HG02642 (cell line): ENCODE results near the gene PGP.

Experiments
- ATAC-seq: cut with Tn5 transposase; IDR thresholded peaks from one replicate; pipeline ENCODE4 v1.9.1; 2021; ENCODE audit warnings: mild to moderate bottlenecking; ENCODE audit not compliant: unreplicated experiment, poor library complexity

The PGP gene

DNA sequence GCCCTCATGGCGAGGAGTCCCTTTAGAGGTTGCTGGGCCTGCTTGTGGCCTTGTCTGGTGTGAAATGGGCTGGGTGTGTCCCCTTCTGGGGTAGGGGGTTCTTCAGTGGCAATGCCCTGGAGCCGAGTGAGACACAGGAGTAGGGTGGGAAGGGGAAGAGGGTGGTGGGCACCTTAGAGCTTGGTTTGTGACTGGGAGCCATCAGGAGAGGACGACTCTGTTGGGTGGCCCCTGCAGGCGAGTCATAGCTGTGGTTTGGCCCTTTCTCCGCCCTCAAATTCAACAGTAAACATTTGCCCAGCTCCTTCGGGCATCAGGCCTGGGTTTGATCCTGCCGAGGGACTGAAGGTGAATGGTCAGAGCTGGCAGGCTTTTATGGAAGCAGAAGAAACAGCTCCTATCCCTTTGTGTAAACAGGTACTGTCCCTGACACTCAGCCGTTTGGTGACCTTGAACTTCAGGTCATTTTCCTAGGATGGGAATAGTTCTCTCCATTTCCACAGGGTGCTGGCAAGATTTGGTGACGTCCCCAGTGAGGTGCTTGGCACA lies 11.7 kb upstream of the PGP start:
- no peak for ATAC-seq

DNA sequence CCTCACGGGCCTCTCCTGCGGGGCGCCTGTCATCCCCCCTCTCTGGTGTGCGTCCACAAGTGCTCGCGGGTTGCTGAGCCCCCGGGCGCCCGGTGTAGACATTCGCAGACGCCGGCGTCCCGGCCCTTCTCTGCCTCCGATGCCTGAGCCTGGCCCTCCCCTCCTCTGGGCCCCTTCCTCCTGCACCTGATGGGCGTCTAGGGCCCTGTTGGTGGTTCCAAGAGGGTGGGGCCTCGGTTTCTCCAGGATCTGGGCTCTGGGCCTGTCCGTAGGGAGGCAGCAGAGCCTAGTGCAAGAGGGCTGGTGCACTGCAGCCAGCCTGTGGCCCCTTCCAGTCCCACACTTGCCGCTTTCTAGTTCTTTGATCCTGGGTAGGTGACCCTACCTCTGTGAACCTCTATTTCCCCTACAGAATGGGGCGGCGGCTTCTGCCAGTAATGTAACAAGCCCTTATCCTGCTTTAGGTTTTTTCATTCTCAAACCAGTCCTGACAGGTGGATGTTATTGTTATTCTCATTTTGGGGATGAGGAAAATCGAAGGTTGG lies 9.4 kb upstream of the PGP start:
- ATAC-seq = peak; percentile 22

DNA sequence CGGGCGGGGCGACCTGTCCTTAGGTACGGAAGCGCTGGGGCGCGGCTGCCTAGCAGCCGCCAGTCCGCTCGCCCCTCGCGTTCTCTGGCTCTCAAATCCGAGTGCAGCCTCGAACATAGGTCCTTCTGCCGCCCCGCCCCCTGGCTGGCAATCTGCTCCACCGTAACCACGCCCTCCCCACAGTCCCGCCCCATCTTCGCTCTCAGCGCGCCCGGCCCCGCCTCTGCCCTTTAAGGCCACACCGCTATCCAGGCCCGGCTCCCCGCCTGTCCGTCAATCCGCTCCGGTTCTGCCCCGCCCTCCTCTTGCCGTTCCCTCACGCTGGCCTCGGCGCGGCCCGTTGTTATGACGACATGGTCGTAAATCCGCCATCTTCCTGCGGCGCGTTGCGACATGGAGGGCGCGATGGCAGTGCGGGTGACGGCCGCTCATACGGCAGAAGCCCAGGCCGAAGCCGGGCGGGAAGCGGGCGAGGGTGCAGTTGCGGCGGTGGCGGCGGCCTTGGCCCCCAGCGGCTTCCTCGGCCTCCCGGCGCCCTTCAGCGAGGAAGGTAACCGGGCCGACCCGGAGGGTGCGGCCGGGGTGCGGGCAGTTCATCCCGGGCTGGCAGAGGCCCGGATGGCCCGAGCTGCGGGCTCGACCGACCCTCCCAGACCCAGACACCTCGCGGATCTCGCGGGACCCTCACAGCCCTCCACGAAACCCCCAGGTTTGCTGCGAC lies 8.7 kb upstream of the PGP start, which contains the start of gene E4F1:
TSS of gene E4F1 (plus strand) at position 371 of the 721 bp plus-strand sequence. CDS start at position 394, 23 bp downstream.
- ATAC-seq = peak; percentile 95

DNA sequence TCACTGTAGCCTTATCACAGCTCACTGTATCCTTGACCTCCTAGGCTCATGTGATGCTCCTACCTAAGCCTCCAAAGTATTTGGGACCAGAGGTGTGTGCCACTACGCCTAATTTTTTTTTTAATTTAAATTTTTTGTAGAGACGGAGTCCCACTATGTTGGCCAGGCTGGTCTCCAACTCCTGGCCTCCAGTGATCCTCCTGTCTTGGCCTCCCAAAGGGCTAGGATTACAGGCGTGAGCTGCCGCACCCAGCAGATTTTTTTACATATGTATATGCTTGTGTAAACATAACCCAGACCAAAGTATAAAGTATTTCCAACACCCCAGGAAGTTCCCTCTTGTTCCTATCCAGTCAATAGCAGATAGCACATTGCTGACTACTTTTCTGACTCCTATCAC lies 1.7 kb upstream of the PGP start:
- no peak for ATAC-seq

DNA sequence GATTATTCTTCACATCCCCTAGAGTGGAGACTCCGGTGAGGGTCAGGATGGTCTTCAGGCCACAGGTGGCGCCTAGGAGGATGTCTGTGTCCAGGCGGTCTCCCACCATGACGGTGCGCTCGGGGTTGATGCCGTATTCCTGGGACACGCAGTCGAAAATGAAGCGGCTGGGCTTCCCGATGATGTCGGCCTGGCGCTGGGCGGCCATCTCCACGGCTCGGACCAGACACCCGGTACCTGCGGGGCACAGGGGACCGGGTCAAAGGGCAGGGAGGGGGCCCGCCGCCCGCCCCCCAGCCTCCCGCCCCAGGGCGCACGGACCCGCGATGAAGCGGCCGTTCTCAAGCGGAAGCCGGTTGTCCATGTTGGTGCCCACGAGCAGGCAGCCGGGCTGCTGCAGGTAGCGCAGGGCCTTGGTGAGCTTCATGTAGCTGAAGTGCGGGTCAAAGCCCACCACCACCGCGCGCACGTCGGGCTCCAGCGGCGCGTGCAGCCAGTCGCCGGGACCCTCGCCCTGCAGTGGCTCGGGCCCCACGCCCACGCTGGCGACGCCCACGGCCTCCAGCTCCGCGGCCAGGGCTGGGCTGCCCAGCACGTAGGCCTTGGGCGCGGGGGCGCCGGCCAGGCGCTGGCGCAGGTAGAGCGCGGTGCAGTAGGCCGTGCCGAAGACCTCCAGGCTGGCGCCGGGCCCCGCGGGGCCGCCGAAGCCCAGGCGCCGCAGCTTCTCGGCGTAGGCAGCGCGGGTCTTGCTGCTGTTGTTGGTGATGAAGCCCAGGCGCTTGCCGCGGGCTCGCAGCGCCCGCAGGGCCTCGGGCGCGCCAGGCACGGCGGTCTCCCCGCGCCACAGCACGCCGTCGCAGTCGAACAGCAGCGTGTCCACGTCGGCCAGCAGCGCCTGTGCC lies 572 bp downstream of the PGP start:
- ATAC-seq = peak; percentile 4

DNA sequence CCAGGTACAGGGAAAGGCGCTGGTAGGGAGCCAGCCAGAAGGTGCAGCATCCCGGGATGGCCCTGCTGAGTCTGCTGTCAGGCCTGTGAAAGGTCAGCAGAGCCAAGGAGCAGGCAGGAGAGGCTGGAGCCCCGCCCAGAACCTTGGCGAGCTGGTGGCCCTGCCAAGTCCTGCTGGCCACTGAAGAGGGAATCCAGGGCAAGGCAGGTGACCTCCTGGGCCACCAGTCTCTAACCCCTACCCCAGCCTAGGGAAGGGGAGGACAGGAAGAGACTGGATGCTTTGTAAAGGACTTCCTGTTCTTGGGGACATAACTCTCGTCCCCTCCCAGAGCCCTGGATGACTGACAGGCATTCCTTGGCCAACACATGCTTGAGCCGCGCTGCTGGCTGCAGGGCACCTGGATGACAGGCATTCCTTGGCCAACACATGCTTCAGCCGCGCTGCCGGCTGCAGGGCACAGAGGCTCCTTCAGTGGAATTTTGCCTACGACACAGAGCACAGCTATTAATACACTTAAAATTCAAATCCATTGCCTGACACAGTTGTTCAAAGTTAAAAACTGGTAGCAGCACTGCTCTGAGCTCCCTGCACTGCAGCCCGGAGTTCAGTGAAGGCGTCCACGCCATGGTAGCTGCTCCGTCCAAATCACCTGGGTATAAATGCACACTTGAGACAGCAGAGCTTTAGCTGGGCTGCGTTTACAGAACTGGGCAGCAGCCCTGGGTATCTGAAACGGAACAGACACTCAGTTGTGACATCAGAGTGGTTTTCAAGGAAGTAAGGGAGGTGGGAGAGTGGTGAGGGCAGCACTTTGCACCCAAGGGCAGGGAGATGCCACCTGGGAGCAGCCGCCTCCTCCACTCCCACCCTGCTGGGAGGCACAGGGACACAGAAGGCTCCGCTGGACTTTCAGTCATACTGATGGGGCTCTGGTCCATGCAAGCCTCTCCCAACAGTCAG lies 2.0 kb downstream of the PGP start:
- ATAC-seq = no peak

DNA sequence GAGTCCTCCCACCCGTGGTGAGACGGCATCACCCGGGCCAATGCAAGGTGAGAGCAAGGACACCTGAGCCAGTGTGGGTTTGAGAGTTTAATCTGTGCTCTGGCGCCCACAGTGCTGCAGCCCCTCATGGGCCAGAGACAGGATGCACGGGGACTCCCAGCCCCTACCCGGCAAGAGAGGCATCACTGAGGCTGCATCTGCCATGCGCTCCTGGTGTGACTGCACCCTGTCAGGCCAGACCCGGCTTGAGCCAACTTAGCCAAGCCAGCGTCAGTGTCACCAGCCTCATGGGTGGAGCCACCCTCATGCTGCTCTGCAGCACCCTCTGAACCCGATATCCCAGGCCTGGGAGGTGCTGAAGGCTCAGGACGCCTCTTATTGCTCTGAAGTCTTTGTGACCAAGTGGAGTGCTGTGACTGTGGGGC lies 2.7 kb downstream of the PGP start:
- ATAC-seq = no peak

DNA sequence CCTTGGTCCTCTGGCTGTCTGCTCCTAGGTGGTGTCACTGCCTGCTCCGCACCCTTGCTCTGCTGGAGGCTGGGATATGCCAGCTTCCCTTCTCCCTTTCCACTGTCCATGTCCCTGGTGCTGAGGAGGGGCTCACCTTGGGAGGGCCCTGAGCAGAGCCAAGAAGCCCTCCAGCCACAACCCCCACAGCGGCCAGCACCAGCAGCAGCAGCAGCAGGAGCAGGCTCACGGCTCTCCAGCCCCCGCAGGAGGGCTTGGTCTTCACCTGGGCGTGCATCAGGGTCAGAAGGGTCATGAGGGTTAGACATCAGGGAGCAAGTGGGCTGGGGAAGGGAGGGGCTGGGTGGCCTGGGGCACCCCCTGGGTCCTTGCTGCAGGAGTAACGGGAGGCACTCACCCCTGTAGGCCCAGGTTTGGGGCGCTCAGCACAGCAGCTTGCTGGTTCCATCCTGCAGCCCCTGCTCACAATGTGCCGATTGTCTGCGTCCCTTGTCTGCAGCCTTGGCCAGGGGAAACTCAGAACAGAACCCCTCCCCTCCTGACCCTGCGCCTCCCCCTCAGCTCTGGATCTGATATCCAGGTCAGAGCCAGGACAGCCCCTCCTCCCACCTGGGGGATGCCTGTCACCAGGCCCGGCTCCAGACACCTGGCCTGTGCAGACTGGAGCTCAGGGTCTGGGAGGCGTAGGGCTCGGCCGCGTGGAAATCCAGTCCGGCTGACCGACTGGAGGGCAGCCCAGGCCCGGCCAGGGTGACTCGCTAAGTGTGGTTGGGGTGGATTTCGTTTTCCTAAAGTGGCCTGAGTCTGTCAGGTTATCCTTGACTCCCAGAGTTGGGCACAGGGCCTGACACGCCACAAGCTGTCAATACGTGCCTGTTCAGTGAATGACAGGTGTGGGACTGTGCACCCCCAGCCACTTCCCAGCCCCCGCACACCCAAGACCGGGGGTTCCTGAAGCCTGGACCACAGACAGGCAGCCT lies 4.0 kb downstream of the PGP start, which contains the start of gene BRICD5:
TSS of gene BRICD5 (minus strand) at position 478 of the 980 bp plus-strand sequence. CDS start at position 448, 30 bp downstream.
- ATAC-seq = no peak

DNA sequence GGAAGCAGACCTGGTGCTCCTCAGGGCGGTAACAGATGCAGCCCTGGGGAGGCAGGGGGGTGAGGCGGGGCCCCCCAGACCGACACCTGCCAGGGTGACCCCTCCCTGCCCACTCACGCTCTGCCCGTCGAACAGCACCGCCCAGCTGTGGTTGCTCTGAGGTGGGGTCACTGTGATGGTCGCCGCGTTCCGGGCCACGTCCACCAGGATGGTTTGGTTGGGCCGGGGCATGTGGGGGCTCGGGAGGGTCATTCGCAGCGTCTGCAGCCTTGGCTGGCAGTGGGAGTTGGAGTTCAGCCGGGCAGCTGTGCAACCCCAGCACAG lies 4.7 kb downstream of the PGP start:
- no peak for ATAC-seq

DNA sequence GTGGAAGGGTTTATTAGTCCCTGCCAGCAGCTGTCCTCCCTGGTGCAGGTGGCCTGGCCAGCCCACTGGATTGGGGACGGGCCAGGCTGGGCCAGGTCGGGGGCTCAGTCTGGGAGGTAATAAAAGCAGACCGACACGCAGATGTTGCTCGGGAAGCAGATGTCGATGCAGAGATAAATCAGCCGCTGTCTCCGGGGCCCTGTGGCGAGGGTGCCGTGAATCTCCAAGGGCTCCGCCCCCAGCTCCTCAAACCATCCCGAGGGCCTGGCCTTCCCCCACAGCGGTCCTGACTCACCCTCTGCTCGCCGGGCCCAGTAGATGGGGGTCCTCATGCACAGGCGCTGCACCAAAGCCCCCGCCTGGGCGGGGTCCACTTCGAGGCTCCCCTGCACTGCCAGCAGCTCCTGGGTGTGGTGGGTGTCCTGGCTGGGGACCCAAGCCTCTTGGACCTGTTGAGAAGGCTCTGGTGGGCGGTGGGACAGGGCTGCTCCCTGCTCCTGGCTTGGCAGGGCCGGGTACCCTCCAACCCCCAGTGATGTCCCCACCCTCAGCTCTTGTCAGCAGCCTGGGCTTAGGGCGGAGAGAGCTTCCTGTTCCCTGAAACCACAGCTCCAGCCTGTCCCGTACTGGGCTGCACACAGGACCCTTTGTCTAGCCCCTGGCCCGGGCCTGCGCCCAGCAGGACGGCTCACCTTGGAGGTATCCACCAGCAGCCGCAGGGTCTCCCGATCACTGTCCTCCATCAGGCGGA lies 5.2 kb downstream of the PGP start:
- ATAC-seq = no peak

DNA sequence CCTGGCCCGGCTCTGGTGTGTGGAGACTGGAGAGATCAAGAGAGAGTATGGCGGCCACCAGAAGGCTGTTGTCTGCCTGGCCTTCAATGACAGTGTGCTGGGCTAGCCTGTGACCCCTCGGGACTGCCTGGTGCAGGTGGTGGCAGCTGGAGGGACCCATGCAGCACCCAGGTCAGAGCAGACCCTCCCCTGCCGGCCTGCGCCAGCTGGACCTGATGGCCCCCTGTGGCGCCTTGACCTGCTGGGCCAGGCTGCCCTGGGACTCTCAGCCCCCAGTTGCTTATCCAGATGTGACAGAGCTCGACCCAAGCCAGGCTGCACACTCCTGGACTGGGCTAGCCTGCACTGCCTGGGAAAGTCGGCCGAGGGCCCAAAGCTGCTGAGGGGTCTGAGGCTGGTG lies 5.9 kb downstream of the PGP start:
- no peak for ATAC-seq

DNA sequence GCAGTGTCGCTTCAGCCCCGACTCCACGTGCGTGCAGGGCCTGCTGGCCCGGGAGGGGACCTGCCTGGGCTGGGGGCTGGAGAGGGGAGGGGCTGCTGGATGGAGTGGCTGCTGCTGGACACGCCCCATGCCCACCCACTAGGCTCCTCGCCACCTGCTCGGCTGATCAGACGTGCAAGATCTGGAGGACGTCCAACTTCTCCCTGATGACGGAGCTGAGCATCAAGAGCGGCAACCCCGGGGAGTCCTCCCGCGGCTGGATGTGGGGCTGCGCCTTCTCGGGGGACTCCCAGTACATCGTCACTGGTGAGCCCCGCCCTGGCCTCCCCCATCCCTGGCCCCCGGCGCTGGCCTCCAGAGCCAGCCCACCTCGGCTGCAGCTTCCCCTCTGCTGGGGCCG lies 6.3 kb downstream of the PGP start:
- ATAC-seq = no peak

DNA sequence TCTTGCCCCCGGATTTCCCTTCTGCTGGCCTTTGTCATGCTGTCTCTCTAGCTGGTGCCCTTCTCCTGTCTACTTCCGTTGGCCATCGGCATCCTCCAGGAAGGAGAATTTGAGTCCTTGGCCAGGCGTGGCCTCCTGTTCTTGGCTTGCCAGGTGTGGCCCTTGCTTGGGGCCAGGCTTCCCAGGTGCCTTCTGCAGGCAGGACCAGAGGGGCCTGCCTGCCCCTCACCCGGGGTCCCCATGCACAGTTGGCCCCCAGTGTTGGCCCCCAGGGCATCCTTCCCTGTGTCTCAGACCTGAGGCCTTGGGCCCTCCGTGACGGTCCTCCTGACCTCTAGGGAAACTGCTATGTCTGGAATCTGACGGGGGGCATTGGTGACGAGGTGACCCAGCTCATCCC lies 6.8 kb downstream of the PGP start:
- no peak for ATAC-seq

DNA sequence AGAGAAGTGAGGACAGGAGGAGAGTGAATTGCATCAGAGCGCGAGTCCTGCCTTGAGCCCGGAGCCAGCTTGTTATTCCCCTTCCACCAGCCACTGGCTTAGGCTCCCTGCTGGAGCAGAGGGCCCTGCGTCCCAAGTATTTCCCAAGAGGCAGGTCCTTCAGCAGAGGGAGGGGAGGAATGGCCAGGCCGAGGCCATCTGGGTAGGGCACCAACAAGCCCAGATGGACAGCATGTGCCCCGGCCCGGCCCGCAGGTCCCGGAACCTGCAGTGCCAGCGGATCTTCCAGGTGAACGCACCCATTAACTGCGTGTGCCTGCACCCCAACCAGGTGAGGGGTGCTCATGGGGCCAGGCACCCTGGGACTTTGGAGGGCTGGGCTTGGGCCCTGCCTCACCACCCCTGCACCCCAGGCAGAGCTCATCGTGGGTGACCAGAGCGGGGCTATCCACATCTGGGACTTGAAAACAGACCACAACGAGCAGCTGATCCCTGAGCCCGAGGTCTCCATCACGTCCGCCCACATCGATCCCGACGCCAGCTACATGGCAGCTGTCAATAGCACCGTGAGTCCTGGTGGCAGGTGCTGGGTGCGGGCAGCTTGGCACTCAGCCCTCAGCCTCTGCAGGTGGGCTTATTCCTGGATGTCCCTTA lies 7.7 kb downstream of the PGP start:
- no peak for ATAC-seq

DNA sequence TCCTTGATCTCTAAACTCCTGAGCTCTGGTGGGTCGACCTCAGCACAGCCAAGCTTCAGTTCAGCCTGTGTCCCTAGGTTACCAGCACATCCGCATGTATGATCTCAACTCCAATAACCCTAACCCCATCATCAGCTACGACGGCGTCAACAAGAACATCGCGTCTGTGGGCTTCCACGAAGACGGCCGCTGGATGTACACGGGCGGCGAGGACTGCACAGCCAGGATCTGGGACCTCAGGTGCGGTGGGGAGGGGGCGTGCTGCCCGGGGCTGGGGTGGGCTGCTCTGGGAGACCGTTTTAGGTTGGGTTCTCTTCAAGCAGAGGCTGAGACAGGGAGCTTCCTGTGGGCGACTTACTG lies 8.2 kb downstream of the PGP start:
- no peak for ATAC-seq

DNA sequence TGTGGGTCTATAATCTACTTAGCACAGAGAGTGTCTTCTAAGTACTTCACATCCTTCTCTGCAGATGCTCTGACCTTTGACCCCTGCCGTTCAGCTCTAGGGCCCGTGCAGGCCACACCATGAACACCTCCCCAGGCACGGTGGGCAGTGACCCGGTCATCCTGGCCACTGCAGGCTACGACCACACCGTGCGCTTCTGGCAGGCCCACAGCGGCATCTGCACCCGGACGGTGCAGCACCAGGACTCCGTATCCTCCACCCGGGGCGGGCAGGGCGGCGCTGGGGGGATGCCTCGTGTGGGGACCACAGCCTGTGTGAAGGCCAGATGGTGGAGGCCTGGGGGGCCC lies 8.7 kb downstream of the PGP start:
- ATAC-seq = peak; percentile 9

DNA sequence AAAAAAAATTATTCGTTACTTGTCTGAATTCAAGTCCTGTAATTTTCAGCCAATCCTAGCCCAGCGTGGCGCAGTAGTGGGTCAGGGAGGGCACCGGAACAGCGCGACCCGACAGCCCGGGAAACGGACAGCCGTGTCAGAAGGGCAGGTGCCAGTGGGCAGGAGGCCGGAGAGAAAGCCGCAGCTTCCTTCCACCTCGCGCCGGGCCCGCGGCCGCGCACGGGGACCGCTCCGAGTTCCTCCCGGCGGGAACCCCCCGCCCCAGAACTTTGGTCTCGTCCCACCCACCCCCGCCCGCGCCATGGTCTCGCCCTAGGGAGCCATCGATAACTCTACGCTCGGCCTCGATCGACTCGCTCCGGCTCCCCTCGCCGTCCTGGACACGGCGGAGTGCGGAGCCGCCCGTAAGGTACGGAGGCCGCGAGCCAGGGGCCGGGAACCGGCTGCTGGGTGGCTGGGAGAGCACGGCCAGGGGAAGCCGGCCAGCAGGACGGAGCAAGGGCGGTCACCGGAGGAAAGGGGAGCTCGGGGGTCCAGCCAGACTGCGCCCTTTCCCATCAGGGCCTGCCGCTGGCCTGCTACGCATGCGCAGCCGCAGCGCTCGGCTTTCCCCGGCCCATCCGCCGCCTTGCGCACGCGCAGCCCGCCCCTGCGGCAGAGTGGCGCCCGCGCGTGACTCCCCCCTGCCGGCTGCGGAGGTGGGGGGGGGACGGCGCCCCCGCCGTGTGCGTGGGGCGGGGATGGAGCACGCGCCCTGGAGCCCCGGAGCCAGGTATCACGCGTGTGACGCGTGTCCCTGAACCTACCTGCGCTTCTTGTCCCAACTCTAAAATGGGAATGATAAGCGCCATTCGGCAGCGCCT lies 9.3 kb downstream of the PGP start, which contains the start of gene MLST8:
TSS of gene MLST8 (plus strand) at position 351 of the 863 bp plus-strand sequence. CDS start 632 bp downstream, outside the sequence.
- peak; percentile 80 for ATAC-seq
